Measurements from ENCODE around the gene LARGE1.

The LARGE1 gene

GRCh38 chr22:33766091-33766490, 154.2 kb downstream of the LARGE1 start:
- DNase-seq = no peak

- DNase-seq = no peak
Measured at GRCh38 chr22:33758961-33759360, 161.3 kb downstream of the LARGE1 start.

- no peak for DNase-seq
Measured at GRCh38 chr22:33757802-33758483, 162.3 kb downstream of the LARGE1 start.

- no peak for DNase-seq
Measured at GRCh38 chr22:33757041-33757801, 163.1 kb downstream of the LARGE1 start.

DNA sequence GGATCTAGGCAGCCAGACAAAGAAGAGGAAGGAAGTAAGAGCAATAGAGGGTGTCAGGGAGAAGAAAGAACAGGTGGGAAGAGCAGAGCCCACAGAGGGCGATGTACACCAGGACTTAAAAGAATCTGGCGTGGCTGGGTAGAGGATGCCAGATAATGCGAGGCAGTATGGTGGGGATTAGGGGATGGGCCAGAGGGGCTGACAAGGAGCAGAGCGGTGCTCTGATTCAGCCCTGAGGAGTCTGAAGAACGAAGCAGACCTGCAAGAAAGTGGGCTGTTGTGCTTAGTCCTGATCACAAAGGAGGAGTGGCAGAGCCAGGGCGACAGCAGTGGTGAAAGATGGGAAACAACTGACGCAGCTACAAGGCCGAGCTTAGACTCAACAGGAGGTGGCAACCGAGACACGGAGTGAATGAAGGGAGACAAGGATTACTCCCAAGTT, 163.7 kb downstream of the LARGE1 start:
- DNase-seq = no peak

DNA sequence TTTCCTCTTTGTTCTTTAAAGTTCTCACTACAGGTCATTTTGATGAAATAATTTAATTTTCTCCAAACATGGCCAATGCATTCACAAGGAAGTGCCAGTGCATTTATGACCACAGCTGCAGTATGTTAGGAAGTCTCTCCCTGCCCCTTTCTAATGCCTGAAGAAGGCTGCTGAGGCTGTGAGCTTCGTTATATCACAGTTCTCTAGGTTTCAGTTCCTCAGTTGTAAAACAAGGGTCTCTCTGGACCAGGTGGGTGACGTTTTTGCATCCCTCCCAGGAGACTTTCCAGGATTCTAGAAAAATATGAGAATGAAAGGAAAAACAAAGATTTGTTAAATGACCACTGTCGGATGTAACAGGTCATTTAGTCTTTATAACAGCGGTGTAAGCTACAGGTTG, 171.6 kb downstream of the LARGE1 start:
- no peak for DNase-seq

GRCh38 chr22:33747576-33748180, 172.6 kb downstream of the LARGE1 start:
- DNase-seq = no peak

- no peak for DNase-seq
Measured at GRCh38 chr22:33747029-33747428, 173.2 kb downstream of the LARGE1 start.

GRCh38 chr22:33746501-33746928, 173.8 kb downstream of the LARGE1 start:
- DNase-seq = no peak

GRCh38 chr22:33745501-33745900, 174.8 kb downstream of the LARGE1 start:
- DNase-seq = no peak

DNA sequence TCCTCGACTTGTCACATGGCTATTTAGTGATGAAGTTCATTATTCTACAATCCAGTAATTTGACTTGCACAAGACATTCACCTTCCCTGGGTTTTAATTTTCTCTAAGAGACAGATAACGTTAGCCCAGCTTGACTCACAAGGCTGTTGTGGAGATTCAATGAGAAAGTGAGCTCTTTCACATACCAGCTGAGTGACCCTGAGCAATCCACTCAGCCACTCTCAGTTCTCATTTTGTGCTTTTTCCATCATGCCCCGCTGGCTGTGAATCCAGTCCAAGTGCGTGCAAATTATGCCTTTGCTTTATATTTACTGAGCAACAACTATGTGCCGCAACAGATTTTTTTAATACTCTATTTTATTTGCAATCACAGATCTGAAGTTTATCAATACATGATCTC, 176.5 kb downstream of the LARGE1 start:
- no peak for DNase-seq

- no peak for DNase-seq
Measured at GRCh38 chr22:33741025-33741424, 179.3 kb downstream of the LARGE1 start.

DNA sequence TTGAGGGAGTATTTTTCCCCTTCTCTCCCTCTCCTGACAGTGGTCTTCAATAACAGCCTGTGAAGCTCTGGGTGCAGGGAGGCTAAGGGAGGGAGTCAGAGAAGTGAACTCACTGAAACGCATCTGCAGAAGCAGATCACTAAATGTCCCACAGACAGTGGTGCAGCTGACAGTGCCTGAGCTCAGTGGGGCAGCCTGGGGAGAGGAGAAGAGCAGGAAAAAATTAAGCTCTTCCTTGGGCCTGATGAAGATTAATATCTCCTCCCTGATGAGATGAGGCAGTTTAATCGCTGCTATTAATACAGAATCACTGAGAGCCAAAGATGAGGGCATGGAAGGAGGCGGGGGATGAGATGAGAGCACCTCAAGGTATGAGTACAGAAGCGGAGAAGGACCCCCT, 180.8 kb downstream of the LARGE1 start:
- no peak for DNase-seq

- DNase-seq = no peak
Measured at GRCh38 chr22:33737662-33738061, 182.6 kb downstream of the LARGE1 start.

DNA sequence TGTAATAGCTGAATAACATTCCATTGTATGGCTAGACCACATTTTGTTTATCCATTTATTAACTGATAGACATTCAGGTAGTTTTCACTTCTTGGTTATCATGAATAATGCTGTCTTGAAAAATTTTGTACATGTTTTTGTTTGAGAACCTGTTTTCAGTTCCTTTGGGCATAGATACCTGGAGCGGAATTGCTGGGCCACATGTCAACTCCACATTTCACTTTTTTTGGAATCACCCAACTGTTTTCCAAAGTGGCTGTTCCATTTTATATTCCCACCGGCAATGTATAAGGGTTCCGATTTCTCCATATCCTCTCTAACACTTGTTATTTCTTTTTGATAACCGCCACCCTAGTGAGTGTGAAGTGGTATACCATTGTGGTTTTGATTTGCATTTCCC, 184.3 kb downstream of the LARGE1 start:
- no peak for DNase-seq

DNA sequence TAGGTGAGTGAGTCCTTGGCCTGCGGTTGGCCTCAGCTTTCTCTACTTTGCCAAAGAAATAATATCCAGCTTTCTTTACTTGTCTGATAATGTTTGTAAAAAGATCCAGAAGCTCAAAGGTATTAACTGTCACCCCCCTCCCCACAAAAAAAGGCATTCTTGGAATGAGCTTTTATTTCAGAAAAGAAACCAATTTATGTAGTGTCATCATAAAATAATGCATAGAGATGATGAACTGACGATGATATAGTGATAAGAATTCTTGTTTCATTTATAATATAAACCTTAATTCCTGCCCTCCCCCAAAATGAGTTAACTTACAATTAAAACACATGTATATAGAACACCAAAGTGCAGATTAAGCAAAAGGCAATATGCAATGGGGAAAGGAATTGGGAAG, 191.4 kb downstream of the LARGE1 start:
- DNase-seq = no peak

DNA sequence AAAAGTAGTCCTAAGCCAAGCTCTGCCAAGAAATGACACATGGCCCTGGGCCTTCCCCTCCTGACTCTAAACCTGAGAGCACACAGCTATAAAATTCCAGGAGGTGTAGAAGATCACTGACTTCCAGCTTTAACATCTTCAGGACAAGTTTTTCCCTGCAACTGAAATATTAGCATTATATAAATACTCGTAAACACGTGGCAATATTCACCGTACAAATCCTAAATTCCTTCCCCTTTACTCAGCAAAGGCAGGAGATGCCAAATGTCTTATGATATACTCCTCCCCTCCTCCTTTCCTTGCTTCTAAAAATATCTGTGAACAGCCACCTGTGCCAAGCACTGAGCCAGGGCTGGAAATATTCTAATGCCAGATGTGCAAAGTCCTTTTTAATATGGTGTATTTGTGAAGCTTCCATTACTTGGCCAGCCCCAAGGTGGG, 194.0 kb downstream of the LARGE1 start:
- no peak for DNase-seq

DNA sequence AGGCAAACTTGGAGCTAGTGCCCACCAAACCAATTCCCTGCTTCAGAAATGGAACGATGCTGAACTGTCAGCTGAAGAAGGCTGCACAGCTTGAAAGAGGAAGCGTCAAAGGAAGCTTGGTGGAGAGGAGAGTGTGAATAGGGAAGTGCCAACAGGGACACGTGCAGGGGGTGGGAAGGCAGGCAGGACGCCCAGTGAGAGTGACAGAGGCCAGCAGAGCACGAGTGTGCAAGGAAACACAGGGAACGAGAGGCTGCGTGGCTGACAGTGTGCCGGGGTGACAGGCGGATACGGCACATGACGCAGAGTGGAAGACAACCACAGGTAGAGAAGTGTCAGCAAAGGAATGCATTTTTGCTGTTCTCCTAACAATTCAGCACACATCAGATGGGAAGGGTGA, 196.4 kb downstream of the LARGE1 start:
- no peak for DNase-seq

DNA sequence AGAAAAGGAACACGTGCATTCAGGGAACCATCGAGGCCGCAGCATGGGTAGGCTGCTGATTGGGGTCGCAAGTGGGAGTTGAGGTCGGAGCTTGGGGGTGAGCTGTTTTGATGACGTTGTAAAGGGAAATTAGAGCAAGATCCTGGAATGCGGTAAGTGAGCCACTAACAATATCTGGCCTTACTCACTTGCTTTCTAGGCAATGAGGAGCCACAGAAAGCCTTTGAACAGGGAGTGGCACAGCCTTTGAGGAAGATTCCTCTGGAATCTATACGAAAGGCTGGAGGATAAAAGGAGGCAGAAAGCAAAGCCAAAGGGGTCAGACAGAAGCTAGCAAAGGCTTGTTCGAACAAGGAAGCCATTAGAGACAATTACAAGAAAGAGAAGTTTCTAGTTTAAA, 197.5 kb downstream of the LARGE1 start:
- no peak for DNase-seq

DNA sequence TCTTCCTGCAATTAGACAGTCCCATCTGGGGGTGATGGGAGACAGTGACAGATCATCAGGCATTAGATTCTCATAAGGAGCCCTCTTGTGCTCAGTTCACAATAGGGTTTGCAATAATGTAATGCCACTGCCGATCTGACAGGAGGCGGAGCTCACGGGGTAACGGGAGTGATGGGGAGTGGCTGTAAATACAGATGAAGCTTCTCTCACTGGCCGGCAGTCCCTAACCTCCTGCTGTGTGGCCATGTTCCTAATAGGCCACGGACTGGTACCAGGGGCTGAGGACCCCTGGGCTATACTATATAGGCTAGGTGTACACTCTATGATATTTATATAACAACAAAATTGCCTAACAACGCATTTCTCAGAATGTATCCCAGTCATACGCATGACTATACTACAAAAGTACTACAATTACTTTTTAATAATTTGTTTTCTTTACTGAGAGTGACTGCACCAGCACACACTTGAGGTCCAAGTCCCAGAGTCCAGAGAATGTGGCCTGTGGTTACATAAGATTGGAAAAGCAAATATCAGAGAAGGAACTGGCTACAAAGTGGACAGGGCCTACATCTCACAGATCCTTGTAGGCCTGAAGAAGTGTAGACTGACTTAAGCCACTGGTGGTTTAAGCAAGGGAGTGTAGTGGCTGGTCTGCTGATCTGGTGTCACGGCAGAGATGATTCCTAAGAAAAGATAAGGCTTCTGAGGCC, 200.0 kb downstream of the LARGE1 start:
- no peak for DNase-seq

GRCh38 chr22:33717694-33718396, 202.4 kb downstream of the LARGE1 start:
- DNase-seq = no peak

DNA sequence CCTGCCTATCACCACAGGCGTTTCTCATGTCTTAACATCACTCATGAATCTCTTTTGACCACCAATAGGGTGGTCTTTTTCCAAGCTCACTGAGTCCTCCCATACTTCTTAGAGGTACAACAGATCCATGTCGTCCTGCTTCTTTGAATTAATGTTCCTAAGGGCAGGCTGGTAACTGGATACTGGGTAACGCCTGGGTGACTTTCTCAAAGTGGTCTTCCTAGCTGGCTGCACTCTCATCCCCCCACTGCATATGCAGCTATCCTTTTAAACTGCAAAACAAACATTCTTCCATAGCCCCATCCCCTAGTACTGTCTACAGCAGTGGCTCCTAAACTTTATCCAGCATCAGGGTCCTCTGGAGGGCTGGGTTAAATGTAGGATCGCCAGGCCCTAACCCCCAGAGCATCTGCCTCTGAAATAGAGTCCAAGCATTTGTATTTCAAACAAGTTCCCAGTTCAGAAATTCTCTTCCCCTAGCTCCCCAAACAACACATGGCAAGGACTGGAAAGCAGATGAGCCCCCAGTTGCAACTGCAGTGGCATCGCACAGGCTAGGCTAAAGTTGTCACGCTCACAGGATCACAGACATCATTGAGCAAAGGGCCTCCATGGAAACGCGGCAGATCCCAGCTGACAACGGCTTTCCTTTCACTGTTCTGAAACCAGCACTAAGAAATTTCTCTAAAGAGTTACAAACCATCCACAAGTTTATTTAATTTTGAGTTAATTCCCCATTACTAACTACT, 204.9 kb downstream of the LARGE1 start:
- DNase-seq = no peak
